GM10266 (cell line): ENCODE measurements around the gene MYPOP.
"Not testable (repeated sequence)": the region's sequence is repeated elsewhere in the genome, so short reads cannot be mapped to it uniquely, and the experiment has no call there.

Source experiments
- DNase-seq: peaks from one replicate; pipeline ENCODE4 v3.0.0; 2012; ENCODE audit errors: extremely low spot score
- CTCF ChIP-seq: IDR thresholded peaks from 2 replicates; pipeline ENCODE4 v1.5.1; 2012; ENCODE audit warnings: mild to moderate bottlenecking, low read depth; ENCODE audit not compliant: control insufficient read depth, insufficient read depth; ENCODE audit errors: missing control alignments

The MYPOP gene

GRCh38 chr19:45899919-45900589 lies 2.4 kb downstream of the MYPOP start:
- no peak for DNase-seq
- TF ChIP-seq CTCF = no peak

GRCh38 chr19:45899253-45899652 lies 3.2 kb downstream of the MYPOP start:
- no peak for TF ChIP-seq CTCF
- no peak for DNase-seq

- no peak for TF ChIP-seq CTCF
- no peak for DNase-seq
These were observed 5.1 kb downstream of the MYPOP start for GRCh38 chr19:45897261-45897812.

GRCh38 chr19:45895983-45896599 lies 6.3 kb downstream of the MYPOP start:
- DNase-seq = not testable (repeated sequence)

- no peak for TF ChIP-seq CTCF
- no peak for DNase-seq
These were observed 6.9 kb downstream of the MYPOP start for GRCh38 chr19:45895519-45895972.

GRCh38 chr19:45890877-45891276 lies 11.5 kb downstream of the MYPOP start:
- DNase-seq = no peak
- no peak for TF ChIP-seq CTCF

- TF ChIP-seq CTCF = no peak
- DNase-seq = no peak
These were observed 13.1 kb downstream of the MYPOP start for GRCh38 chr19:45889210-45889885.
